ENCODE measurements around the gene DBNL.

DNA sequence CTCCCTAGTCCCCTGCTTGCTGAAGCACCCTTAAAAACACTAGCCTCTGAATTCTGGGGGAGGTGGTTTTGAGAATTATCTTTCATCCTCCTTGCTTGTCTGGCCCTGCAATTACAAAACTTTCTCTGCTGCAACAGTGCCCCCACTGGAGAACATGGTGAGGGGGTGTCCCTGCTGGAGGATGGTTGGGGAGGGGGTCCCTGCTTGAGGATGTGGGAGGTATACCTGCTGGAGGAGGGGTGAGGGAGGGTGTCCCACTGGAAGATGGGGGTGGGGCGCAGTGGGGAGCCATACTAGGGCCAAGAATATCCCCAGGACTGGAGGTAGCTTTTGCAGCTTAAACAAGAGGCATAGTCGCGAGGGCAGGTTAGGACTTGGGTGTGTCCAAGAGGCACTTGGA, 41.0 kb downstream of the DBNL start:
- TF ChIP-seq POLR2A (IDR thresholded peaks at IDR 0.05; ENCODE audit: low read length) (no peak), GATA1 (IDR thresholded peaks at IDR 0.05; ENCODE audit: low read depth, low read length) (no peak)

All from erythroblast (primary cell).